LNCaP clone FGC (cell line): ENCODE results near the gene SP3.

ENCODE experiments used
- DNase-seq: peaks from one replicate; pipeline ENCODE4 v3.0.0-alpha.2; 2011; ENCODE audit warnings: low read depth
- H3K4me3 ChIP-seq: 2 replicates; pipeline ENCODE4 v1.5.1; 2011; ENCODE audit warnings: mild to moderate bottlenecking, low read depth, low read length, control low read depth
- CTCF ChIP-seq: IDR thresholded peaks from 2 replicates; pipeline ENCODE4 v1.5.1; 2012; ENCODE audit warnings: mild to moderate bottlenecking; ENCODE audit not compliant: control insufficient read depth, insufficient read depth; ENCODE audit errors: extremely low read depth

SP3 gene

GRCh38 chr2:173982918-173983317 lies 17.7 kb upstream of the SP3 start:
- no peak for TF ChIP-seq CTCF
- no peak for DNase-seq

GRCh38 chr2:173982182-173982714 lies 17.1 kb upstream of the SP3 start:
- TF ChIP-seq CTCF, result no peak
- no peak overlapping the region for H3K4me3 ChIP-seq
- DNase-seq, result no peak

More at GRCh38 chr2:173982918-173983317, 17.7 kb upstream of the SP3 start:
- H3K4me3 ChIP-seq, result no peak overlapping the region

GRCh38 chr2:173981520-173981919 lies 16.3 kb upstream of the SP3 start:
- TF ChIP-seq CTCF, result no peak
- H3K4me3 ChIP-seq, result no peak overlapping the region
- DNase-seq, result no peak

- no peak for TF ChIP-seq CTCF
- H3K4me3 ChIP-seq, result no peak overlapping the region
- DNase-seq, result no peak
These were observed 14.7 kb upstream of the SP3 start for GRCh38 chr2:173979751-173980351.

- no peak for TF ChIP-seq CTCF
- no peak for DNase-seq
- H3K4me3 ChIP-seq, result no peak overlapping the region
These were observed 13.3 kb upstream of the SP3 start for GRCh38 chr2:173978447-173978846.

GRCh38 chr2:173972636-173973035 lies 7.5 kb upstream of the SP3 start:
- no peak for DNase-seq
- H3K4me3 ChIP-seq, result no peak overlapping the region
- TF ChIP-seq CTCF, result no peak

- DNase-seq, result no peak
- TF ChIP-seq CTCF, result no peak
- no peak overlapping the region for H3K4me3 ChIP-seq
These were observed 7.0 kb upstream of the SP3 start for GRCh38 chr2:173972165-173972564.
